ENCODE measurements around the gene TMEM41B. TPM values are rescaled to one million over a fixed set of nuclear protein-coding genes. Genes with fewer than 3 reads are reported as not detected.

Gene TMEM41B
- total RNA-seq, 1 experiment from 2014 or later: 28.2 TPM

DNA sequence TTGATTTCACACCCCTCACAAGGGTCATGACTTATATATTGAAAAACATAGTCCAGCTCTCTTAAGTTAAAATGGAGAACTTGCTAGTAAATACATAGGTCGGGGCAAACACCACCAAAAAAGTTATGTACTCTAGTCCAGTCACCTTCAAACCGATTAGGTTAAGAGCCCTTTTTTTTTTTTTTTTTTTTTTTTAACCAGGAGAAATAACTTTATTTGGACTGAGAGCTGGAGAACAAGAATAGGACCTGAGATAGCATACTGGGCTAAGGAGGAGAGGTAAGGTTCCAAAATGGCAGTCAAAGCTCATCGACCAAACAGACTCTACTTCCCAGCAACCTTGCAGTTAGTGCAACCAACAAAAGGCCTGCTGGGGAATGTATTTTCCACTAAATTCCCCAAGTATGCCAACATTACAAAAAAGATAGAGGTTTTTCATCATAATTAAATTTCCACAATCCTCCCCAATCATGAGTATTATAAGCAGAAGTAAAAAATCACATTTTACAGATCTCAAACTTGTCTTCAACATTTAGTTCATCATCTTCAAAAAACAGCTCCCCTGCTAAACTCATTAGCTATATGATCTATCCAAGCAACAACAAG, 3.8 kb downstream of the TMEM41B start:
- DNase-seq (ENCODE audit: low read depth): no peak

GRCh38 chr11:9304178-9304577, 10.2 kb downstream of the TMEM41B start:
- no peak for DNase-seq (ENCODE audit: low read depth)

- DNase-seq (ENCODE audit: low read depth): no peak
Measured at GRCh38 chr11:9302448-9302847, 11.9 kb downstream of the TMEM41B start.

- DNase-seq (ENCODE audit: low read depth): no peak
Measured at GRCh38 chr11:9301720-9302119, 12.7 kb downstream of the TMEM41B start.

GRCh38 chr11:9293646-9294045, 20.7 kb downstream of the TMEM41B start:
- no peak for DNase-seq (ENCODE audit: low read depth)

GRCh38 chr11:9285850-9286587, 28.4 kb downstream of the TMEM41B start:
- no peak for DNase-seq (ENCODE audit: low read depth)

- DNase-seq (ENCODE audit: low read depth): peak; percentile 77
Measured at GRCh38 chr11:9280655-9281301, 33.6 kb downstream of the TMEM41B start.

- DNase-seq (ENCODE audit: low read depth): no peak
Measured at GRCh38 chr11:9277176-9277575, 37.2 kb downstream of the TMEM41B start.

GRCh38 chr11:9276571-9276970, 37.8 kb downstream of the TMEM41B start:
- DNase-seq (ENCODE audit: low read depth): no peak

- DNase-seq (ENCODE audit: low read depth): no peak
Measured at GRCh38 chr11:9274499-9275258, 39.7 kb downstream of the TMEM41B start.

GRCh38 chr11:9273376-9274336, 40.7 kb downstream of the TMEM41B start:
- no peak for DNase-seq (ENCODE audit: low read depth)

DNA sequence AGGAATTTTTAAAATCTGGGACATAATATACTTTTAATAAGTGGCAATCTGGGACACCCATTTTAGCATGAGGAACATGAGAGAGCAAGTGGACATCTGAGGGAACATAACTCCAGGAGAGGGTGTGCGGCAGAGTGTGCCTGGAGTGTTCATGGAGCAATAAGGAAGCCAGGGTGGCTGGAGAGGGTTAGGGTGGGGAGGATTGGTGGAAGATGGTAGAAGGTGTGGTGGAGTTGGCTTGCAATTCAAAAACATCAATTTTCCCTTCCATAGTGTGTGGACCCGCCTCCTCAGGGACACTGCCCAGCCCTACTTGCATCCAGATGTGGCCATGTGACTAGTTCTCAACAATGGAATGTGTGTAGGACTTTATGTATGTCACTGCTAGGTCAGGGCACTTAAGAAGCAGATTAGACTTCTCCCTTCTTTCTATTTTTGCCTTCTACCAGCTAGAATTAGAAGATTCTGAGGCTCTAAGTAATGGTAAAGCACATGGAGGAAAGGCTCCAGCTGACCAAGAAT, 44.8 kb downstream of the TMEM41B start:
- no peak for DNase-seq (ENCODE audit: low read depth)

- DNase-seq (ENCODE audit: low read depth): no peak
Measured at GRCh38 chr11:9267680-9268079, 46.7 kb downstream of the TMEM41B start.

- DNase-seq (ENCODE audit: low read depth): no peak
Measured at GRCh38 chr11:9266926-9267325, 47.5 kb downstream of the TMEM41B start.

- DNase-seq (ENCODE audit: low read depth): no peak
Measured at GRCh38 chr11:9266132-9266736, 48.2 kb downstream of the TMEM41B start.

- peak; percentile 93 for DNase-seq (ENCODE audit: low read depth)
Measured at GRCh38 chr11:9265211-9266131, 48.9 kb downstream of the TMEM41B start, which contains the start of gene DENND5A. TSS of gene DENND5A (minus strand) at chr11:9265350. CDS start at chr11:9265069, 281 bp downstream.

GRCh38 chr11:9264316-9265210, 49.8 kb downstream of the TMEM41B start:
- peak; percentile 70 for DNase-seq (ENCODE audit: low read depth)

- peak; percentile 20 for DNase-seq (ENCODE audit: low read depth)
Measured at GRCh38 chr11:9263840-9264315, 50.5 kb downstream of the TMEM41B start.

All from Daoy (cell line).